ENCODE measurements around the gene SUFU.

The SUFU gene

GRCh38 chr10:102641880-102642735 is 138.3 kb downstream of the SUFU start:
- peak; percentile 90 for DNase-seq (ENCODE audit: low read depth)
- peak overlapping the region; percentile 67 for H3K4me3 ChIP-seq (ENCODE audit: low read depth, low read length)
- TF ChIP-seq, protein P1, sequence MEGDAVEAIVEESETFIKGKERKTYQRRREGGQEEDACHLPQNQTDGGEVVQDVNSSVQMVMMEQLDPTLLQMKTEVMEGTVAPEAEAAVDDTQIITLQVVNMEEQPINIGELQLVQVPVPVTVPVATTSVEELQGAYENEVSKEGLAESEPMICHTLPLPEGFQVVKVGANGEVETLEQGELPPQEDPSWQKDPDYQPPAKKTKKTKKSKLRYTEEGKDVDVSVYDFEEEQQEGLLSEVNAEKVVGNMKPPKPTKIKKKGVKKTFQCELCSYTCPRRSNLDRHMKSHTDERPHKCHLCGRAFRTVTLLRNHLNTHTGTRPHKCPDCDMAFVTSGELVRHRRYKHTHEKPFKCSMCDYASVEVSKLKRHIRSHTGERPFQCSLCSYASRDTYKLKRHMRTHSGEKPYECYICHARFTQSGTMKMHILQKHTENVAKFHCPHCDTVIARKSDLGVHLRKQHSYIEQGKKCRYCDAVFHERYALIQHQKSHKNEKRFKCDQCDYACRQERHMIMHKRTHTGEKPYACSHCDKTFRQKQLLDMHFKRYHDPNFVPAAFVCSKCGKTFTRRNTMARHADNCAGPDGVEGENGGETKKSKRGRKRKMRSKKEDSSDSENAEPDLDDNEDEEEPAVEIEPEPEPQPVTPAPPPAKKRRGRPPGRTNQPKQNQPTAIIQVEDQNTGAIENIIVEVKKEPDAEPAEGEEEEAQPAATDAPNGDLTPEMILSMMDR (IDR thresholded peaks at IDR 0.05; ENCODE audit: low read depth, low read length, missing control alignments) = no peak

DNA sequence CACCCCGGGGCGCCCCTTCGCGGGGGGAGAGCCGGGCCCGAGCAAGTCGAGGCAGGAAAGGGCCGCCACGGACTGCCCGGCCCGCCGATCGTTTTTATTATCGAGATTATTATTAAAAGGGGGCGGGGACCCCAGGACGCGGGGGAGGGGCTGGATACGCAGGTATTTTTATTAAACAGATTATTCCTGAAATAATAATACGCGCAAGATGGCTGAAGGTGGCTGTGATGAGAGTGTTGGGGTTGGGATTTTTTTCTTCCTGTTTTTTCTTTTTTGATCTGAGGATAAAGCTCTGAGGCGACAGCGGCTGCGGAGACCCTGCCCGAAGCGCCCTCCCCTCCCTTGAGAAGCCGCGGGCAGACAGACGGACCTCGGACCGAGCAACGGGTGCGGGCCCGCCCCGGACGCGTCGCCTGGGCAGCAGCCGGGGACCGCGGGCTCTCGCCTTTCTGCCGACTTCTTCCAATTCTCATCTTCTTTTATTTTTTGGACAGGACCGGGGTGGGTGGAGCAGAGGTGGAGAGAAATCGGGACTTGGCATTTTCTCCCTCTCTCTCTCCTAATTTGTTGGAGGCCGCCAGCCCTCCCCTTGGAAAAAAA is 139.1 kb downstream of the SUFU start:
- TF ChIP-seq, protein P1 (IDR thresholded peaks at IDR 0.05; ENCODE audit: low read depth, low read length, missing control alignments) = no peak
- no peak for DNase-seq (ENCODE audit: low read depth)
- H3K4me3 ChIP-seq (ENCODE audit: low read depth, low read length) = peak overlapping the region; percentile 67

DNA sequence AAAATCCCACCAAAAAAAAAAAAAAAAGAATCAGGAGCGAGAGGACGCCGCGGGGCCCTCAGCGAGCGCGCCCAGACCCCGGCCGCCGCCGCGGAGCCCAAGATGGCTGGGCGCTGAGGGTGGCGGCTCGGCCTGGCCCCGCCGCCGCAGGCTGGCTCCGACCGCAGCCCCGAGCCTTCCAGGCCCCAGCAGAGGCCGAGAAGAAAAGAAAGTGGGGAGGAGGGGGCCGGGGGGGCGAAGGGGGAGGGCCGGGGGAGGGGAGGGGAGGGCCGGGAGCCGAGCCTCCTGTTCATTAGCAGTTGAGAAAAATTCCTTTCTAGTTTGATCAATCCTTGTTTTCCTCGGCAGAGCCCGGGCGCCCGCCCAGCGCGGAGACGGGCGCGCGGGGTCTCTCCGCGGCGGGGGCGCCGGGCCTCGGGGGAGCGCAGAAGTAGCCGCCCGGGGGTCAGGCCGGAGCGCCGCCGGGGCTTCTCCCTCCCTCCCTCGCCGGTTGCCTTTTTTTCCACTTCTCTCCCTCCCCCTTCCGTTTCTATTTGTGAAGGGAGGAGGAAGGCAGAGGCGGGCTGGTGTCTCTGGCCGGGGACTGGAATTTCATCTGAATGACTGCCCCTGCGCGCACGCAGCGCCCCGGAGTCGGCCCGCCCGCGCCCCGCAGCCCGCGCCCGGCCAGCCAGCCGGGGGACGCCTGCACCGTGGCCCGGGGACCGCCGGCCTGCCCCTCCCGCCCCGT is 139.7 kb downstream of the SUFU start:
- DNase-seq (ENCODE audit: low read depth) = no peak
- peak overlapping the region; percentile 67 for H3K4me3 ChIP-seq (ENCODE audit: low read depth, low read length)
- TF ChIP-seq, protein P1 (IDR thresholded peaks at IDR 0.05; ENCODE audit: low read depth, low read length, missing control alignments) = no peak

DNA sequence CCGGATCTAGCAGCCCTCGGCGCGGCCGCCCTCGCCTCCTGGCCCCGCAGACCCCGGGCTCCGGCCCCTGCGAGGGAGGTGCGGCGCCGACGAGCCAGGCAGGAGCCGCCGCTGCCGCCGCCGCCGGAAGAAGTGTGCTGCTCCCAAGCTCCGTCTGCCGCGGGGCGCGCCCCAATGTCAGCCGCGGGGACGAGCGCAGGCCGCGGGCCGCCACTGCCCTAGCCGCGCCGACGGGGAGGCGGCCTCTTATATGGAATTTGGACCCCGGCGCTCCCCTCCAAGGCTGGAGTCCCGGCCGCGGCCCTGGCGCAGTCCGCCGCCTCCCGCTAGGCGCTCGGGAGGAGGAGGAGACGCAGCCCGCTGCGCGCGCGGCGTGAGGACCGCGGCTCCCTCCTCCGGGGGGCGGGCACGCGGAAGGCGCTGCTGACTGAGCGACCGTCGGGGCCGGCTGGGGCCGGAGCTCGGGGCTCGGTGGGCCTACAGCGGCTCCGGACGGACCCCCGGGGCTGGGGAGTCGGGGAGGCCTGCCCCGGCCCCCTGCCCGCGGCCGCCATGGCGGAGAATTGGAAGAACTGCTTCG is 140.4 kb downstream of the SUFU start, which contains the start of gene TRIM8:
Gene TRIM8, plus strand, starts transcription at position 414 of the 580 bp plus-strand sequence. Its CDS starts 139 bp downstream, at position 553.
- DNase-seq (ENCODE audit: low read depth) = no peak
- H3K4me3 ChIP-seq (ENCODE audit: low read depth, low read length) = peak within 1 kb of the TSS; percentile 67
- TF ChIP-seq, protein P1 (IDR thresholded peaks at IDR 0.05; ENCODE audit: low read depth, low read length, missing control alignments) = no peak

DNA sequence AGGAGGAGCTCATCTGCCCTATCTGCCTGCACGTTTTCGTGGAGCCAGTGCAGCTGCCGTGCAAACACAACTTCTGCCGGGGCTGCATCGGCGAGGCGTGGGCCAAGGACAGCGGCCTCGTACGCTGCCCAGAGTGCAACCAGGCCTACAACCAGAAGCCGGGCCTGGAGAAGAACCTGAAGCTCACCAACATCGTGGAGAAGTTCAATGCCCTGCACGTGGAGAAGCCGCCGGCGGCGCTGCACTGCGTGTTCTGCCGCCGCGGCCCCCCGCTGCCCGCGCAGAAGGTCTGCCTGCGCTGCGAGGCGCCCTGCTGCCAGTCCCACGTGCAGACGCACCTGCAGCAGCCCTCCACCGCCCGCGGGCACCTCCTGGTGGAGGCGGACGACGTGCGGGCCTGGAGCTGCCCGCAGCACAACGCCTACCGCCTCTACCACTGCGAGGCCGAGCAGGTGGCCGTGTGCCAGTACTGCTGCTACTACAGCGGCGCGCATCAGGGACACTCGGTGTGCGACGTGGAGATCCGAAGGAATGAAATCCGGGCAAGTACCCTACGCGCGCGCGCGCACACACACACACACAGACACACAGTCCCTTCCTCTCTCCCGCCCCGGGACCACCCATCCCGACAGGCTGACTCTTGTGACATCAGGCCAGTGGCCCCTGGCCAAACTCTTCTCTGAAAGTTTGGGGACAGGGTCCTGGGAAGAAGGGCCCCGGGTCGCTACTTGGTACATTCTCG is 141.0 kb downstream of the SUFU start:
- TF ChIP-seq, protein P1 (IDR thresholded peaks at IDR 0.05; ENCODE audit: low read depth, low read length, missing control alignments) = peak; percentile 61
- no peak for DNase-seq (ENCODE audit: low read depth)
- peak overlapping the region; percentile 67 for H3K4me3 ChIP-seq (ENCODE audit: low read depth, low read length)

GRCh38 chr10:102645388-102645740 is 141.6 kb downstream of the SUFU start:
- H3K4me3 ChIP-seq (ENCODE audit: low read depth, low read length) = peak overlapping the region; percentile 67
- DNase-seq (ENCODE audit: low read depth) = no peak
- TF ChIP-seq, protein P1 (IDR thresholded peaks at IDR 0.05; ENCODE audit: low read depth, low read length, missing control alignments) = no peak

All from GM12864 (cell line).